ENCODE data around the gene FRS3.

DNA sequence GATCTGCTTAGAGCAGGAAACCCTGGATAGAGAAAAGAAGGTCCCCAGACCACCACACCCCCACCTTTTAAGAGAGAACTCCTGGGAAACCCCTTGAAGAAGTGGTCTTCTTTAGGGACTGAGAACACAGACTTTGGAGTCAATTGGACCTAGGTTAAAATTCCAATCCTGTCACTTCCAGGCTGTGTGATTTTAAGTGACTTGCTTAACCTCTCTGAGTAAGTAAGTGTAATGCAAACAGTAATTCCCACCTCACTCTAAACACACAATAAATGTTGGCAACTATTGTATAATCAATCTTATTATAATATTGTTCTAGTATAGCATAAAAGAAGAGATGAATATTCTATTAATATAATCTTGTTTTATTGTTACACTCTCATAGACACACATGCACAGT, 47.6 kb downstream of the FRS3 start:
- TF ChIP-seq, protein P1, sequence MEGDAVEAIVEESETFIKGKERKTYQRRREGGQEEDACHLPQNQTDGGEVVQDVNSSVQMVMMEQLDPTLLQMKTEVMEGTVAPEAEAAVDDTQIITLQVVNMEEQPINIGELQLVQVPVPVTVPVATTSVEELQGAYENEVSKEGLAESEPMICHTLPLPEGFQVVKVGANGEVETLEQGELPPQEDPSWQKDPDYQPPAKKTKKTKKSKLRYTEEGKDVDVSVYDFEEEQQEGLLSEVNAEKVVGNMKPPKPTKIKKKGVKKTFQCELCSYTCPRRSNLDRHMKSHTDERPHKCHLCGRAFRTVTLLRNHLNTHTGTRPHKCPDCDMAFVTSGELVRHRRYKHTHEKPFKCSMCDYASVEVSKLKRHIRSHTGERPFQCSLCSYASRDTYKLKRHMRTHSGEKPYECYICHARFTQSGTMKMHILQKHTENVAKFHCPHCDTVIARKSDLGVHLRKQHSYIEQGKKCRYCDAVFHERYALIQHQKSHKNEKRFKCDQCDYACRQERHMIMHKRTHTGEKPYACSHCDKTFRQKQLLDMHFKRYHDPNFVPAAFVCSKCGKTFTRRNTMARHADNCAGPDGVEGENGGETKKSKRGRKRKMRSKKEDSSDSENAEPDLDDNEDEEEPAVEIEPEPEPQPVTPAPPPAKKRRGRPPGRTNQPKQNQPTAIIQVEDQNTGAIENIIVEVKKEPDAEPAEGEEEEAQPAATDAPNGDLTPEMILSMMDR (IDR thresholded peaks at IDR 0.05; ENCODE audit: poor library complexity), result no peak
- TF ChIP-seq EZH2 (IDR thresholded peaks at IDR 0.05; ENCODE audit: borderline replicate concordance) (no peak), EZH2phosphoT487 (IDR thresholded peaks at IDR 0.05; ENCODE audit: low read depth, severe bottlenecking, unreplicated experiment) (no peak)

Measured in hepatocyte (in vitro differentiated cells).